Activated CD8-positive, alpha-beta memory T cell treated with anti-CD3 and anti-CD28 coated beads for 1 hour (primary cell): ENCODE results near the gene IL1B.
"Not testable (repeated sequence)": the region's sequence is repeated elsewhere in the genome, so short reads cannot be mapped to it uniquely, and the experiment has no call there.

Experiments used
- DNase-seq, 2 donors: peaks; one replicate each; pipeline ENCODE4 v3.0.0-alpha.2; 2020; ENCODE audit warnings: low read depth in 1 of 2; ENCODE audit errors: extremely low read depth in 1 of 2

IL1B gene

DNA sequence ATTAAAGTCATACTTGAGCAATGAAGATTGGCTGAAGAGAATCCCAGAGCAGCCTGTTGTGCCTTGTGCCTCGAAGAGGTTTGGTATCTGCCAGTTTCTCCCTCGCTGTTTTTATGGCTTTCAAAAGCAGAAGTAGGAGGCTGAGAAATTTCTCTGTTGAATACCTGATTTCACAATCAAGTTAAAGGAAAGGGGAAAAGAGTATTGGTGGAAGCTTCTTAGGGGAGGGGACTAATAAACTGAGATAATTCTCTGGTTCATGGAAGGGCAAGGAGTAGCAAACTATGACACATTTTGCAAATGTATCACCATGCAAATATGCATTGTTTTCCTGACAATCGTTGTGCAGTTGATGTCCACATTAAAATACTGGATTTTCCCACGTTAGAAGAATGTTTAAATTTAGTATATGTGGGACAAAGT is at the start of gene IL1B:
Gene IL1B, minus strand, starts transcription at position 85 of the 423 bp plus-strand sequence. CDS start 550 bp downstream, outside the sequence.
- DNase-seq: no peak

DNA sequence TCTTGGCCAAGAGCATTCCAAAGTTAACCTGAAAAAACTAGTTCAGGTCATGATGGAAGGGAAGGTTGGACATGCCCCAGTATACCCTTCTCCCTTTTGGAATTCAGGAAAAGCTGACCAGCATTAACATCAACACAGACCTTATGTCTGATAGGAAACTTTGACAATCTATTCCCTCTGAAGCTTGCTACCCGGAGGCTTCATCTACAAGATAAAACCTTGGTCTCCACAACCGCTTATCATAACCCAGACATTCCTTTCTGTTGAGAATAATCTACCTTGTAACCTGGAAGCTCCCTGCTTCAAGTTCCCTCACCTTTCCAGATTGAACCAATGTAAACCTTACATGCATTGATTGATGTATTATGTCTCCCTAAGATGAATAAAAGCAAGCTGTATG is 49.7 kb upstream of the IL1B start:
- no peak for DNase-seq

DNA sequence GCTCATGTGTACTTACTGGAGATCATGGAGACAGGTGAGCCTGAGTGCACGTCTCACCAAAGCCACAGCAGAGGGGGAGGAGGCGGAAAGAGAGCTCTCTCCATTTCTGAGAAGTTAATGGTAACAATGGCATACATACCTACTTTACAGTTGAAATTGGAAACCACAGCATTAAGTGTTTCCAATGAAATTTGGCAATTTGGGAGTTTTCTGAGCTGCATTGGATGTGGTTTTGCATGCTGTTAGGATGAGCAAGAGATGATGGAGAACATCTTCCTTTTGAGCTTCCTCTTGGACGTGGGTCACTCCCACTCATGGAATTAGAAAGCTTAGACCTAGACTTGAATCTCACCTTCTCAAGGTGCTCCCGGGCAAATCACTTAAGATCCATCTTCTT is 48.9 kb upstream of the IL1B start:
- no peak for DNase-seq

DNA sequence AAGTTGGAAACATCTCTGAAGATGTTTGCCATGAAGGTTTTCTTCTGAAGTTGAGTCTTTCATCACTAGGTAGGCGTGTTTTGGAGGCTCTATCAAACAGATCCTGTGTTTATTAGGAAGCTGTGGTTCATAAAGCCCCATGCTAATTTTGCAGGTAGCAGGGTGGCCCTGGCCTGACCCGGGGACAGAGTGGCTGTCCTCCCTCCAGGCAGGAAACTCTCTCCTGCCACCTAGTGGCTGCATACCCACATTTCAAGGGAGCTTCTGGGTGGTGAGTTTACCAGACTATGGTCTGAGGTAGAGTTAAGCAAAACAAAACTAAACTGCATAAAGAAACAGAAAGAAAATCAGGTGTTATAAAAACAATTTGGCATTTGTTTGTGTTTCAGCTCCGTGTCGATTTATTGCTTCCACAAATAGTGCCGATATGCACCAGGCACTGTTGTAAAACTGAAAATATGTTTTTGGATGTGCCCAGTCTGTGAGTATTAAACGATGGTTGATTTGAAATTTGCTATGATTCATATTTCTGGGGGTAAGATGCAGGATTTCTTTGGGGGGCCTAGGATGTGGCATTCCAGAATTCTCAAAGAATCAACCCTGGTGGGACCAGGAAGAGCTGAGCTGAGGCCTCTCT is 48.4 kb upstream of the IL1B start:
- DNase-seq: peak; percentile 6 to 38

DNA sequence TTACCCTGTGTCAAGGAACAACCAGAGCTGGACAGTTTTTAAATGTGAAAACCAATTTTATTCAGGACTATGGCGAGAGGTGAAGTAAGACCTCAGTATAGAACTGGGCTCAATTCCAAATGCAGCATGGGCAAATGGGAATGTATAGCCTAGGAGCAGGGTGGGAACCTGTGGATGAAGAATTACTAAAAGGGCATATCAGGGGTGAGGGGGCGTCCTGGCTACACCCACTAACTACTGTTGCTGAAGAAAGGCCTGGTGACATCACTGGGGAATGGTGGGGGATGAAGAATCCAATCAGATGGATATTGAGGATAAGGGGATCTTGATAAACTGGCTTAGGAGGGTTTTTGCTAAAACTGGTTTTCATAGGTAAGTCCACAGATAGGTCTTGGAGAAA is 47.1 kb upstream of the IL1B start:
- no peak for DNase-seq

DNA sequence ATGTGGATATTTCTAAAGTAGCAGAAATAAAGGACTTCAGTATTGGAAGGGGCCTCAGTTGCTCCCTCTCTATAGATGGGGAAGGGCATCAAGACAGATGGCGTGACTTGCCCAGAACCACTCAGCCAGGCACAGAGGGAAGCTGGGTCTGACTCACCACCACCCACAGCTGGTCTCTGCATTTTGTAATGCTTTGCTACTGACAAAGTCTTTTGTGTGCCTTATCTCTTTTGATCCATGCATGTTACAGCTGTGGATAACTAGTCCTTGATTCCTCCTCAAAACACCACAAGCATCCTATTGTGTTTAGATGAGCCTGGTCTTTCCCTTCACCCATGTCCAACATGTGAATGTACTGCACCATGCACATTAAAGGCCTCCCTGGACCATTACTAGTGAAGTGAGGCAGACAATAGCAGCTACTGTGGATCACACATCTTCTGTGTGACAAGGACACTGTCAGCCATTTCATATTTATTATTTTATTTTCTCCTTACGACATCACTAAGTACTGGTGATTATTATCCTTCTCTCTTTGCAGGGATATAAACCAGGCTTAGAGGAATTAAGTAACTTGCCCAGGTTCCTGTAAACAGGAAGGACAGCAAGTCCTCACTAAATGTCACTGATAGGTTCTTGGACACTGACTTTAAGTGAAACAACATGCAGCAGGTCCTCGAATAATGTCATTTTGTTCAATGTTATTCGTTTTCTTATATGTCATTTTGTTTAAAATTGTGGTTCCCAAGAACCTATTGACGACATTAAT is 44.8 kb upstream of the IL1B start:
- DNase-seq: no peak

DNA sequence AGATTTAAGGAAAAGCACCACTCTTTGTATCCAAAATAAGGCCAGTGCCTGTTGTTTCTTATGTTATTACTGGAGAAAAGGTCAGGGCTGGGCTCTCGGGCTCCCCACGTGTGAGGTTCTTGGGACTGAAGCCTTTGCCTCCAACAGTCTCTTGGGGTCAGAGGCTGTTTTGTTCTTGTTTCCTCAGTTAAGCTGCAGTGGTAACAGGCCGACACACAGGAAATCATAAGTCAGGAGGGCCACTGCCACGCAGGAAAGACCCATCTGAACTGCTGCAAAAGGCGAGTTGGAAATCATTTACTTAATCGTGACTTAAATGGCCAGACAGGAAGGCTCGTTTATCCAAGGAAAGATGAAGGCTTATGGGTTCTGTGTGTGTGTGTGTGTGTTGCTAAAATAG is 44.1 kb upstream of the IL1B start:
- DNase-seq: no peak

DNA sequence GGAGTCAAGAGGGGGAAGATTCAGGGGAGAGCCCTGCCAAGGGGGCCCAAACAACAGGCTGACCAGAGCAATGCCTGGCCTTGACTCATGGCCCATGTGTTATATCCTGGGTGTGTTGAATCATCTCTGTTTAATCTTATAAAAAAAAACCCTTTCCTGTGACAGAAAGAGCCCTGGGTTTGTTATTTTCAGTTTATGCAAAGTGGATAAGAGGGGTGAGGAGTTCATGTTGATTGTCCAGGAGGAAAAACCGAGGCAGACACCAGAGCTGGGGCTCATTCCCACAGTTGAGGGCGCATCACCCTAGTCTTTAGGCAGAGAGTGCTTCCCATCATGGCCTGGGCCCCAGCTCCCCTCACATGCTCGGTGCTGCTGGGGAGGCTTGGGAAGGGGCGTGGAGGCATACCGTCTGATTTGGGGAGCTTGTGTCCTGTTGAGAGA is 43.5 kb upstream of the IL1B start:
- no peak for DNase-seq

DNA sequence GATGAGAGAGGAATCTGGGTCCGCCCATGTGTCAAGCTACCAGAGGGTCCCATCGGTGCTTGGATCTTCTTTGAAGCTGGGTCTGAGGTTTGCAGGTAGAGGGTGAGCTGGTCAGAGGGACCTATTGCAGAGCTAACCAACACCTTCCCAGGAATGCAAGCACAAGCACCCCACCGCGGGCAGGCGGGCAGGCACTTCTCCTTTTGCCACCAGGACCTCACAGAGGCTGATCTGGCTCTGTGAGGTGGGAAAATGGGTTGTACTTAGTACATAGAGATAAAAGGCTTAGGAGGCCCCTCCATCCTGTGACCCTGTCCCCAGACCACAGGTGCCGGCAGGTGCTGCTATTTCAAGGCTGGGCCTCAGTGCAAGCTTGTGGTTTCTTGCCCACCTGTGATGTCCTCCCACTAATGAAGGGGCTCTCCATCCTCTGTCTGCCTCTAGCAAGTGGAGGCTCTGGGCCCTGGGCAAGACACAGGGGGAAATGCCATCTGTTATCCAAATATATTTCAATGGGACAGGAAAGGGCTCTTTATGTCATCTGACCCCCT is 43.0 kb upstream of the IL1B start:
- no peak for DNase-seq

DNA sequence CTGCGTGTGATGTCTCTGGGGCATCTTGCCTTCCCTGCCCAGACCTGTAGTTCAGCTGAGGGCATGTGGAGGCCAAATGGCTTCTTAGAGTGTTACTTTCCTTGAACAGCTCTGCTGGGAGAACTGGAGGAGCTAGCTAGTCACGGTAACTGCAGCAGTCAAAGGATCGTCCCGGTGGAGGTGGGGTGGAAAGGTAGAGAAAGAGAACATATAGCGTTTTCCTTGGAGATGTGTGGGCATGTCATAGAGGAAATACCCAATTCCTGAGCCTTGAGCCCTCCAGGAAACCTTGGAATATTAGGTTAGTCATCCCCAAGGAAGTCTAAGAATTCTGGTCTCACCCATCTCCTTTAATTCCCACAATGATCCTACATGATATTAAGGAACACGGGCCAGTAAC is 40.8 kb upstream of the IL1B start:
- DNase-seq: no peak

DNA sequence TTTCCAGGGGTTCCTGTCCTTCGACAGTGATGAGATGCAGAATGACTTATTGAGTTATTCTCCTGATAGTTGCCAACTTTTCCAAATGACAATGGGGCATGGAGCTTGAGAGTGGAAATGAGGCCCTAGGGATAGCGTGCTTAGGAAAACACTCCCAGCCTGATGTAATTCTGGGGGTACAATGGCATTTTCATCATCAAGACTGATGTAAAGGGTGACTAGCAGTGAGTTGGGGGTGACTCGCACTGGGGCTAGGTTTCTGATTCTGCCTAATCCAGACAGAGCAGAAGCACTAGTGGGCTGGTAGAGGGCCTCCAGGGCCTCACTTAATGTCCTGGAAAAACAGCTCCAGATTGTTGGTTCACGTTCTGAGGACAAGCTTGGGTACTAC is 40.4 kb upstream of the IL1B start:
- no peak for DNase-seq

DNA sequence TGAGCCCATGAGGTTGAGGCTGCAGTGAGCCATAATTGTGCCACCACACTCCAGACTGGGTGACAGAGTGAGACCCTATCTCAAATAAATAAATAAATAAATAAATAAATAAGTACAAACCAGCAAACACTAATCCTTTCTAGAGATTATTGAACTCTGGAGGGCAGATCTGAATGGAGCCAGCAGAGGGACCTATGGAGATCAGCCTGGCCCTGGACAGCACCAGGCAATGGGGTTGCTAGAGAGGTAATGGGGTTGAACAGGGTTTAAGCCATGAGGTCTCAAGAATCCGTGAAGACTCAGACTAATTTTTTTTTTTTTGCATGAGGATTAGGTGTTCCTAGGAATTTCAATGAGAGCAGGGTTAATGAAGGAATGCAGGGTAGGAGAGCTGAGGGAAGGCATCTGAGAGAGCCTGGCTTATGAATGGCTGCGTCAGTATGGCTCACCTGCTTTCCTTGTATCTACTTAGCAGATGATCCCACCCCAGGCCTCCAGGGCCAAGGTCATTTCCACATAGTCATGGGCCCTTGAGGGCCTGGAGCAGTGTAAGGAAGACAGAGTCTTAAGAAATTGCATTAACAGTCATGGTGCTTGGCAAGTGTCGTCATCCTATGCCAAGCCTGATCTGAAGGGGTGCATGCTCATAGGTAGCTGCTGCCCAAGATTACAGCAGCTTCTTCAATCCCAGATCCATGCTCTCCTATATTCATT is 39.8 kb upstream of the IL1B start:
- no peak for DNase-seq

DNA sequence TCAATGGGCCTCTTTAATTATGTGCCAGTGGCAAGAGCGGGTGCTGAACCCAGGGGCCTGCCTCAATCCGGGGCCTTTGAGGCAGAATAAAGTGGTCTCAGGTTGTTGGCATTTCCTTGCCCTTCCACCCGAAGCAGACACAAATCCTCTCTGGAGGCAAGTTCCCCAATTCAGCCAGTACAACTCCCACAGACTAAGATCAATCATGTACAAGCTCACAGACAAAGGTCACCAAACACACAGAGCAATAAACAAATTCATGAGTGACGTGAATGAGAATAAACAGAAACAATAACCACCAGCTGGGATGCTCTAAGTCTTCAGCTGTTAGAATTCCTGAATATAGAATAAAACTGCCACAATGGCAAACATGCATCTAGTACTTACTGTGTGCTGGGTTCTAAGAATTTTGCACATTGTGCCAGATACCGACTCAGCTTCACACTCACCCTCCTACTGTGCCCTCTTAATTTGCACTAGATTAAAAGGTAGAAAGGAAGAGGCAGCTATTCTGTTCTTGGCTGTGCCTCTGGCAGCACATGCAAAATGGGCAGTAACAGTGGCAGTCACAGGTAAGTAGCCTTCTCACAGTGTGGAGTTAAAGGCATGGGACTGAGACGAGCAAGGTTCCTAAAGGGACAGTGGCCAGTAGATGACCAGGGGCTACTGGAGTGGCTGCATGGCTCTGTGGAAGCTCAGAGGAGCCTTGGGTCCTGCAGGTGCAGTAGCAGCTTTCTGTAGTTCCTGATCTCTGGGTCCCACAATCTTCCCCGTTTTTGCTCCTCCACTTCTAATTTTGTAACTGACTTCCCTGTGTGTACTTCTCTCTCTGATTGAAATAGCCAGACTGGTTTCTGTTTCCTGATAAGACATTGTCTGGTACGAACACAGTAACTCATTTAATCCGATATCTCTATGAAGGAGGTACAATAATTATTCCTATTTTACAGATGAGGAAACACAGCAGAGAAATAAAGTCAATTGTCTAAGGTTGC is 34.6 kb upstream of the IL1B start:
- DNase-seq: no peak

DNA sequence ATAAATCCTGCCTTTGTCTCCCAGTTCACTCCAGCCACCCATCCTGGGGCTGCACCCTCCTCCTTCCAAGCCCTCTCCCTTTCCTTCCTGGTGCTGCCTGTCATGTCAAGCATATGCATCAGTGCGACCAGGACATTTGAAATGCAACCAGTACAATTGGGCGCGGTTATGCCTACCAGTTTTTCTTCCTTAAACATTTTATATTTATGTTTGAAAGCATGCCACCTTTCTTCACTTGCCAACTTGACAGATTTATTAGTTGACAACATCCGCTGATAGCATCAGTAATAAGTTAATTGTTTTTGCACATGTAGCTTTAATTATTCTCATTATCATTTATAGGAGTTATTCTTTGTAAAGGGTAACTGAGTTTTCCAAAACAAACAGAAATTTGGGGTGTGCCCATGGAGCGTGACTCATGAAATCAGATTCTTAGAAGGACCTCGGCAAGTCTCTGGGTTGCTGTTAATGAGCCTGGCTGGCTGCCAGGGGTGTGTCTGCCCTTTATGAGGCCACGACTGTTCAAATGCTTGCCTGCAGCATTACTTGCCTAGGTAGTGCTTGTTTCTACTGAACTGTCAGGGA is 32.8 kb upstream of the IL1B start:
- DNase-seq: no peak

DNA sequence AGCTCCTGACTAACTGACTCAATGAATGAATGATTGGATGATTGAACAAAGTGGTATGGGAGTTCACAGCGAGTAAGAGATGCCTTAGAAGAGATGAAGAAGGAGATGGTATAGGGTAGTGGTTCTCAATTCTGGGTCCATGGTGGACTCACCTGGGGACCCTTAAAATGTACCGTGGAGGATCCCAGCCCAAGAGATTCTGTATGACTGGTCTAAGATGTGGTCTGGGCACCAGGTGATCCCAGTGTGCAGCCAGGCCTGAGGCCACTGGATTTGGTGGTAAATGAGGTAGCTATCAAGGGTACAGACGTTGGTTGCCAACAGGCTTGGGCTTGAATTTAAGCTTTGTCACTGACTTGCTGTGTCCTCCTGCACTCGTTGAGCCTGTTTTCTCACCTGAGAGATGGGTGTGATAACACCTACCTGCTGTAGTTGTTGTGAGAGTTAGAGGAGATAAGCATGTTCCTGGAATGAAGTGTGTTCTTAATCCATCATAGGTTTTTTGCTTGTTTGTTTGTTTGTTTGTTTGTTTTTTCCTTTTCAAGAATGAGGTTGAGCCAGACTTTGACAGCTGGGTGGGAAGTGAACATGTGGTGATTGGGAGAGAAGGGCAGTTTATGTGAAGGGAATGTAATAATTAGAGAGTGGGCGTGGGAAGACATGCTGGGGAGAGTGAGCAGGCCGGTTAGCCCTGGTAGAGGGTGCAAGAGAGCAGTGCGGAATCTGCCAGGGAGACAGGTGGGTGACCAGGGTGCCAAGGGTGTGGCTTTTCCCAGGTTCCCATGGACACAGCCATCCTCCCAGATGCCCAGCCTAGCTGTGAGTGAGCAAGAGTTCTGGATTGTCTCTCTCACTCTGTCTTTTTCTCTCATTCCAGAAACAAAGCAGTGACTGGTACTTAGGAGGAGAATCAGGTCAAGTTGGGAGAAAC is 31.4 kb upstream of the IL1B start:
- DNase-seq: no peak

DNA sequence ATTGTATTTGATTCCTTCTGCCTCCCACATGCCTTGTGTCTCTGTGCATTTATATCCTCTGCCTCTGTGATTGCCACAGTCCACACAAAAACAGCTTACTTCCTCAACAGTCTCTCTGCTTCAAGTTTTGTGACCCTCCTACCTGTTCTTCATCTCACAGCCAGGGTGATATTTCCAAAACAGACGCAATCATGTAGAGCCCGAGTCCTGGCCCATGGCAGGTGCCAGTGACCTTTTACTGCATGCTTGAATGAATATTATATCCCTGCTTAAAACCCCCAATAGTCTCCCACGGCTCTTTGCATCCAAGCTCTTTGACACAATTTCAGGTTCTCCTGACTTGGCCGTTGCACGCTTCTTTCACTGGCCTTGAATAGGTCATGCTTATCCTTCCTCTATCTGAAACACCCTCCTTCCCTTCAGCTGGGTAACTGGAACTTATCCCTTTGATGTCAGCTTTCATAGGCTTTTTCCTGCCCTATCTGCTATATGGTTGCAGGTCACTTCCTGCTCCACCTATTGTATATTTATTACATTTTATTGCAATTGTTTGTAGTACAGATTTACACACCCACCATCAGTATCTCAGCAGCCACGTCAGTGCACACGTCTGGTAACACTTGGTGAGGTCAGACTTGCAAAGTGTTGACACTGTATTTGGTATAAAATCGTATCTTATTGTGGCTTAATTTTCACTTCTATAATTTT is 29.7 kb upstream of the IL1B start:
- DNase-seq: no peak

DNA sequence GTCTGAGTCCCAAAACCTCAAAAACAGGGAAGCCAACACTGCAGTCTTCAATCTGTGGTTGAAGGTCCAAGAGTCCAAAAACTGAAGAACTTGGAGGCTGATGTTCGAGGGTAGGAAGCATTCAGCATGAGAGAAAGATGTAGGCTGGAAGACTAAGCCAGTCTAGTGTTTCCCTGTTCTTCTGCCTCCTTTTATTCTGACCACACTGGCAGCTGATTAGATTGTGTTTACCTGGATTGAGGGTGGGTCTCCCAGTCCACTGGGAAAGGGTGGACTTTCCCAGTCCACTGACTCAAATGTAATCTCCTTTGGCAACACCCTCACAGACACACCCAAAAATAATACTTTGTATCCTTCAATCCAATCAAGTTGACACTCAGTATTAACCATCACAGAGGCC is 27.5 kb upstream of the IL1B start:
- no peak for DNase-seq

DNA sequence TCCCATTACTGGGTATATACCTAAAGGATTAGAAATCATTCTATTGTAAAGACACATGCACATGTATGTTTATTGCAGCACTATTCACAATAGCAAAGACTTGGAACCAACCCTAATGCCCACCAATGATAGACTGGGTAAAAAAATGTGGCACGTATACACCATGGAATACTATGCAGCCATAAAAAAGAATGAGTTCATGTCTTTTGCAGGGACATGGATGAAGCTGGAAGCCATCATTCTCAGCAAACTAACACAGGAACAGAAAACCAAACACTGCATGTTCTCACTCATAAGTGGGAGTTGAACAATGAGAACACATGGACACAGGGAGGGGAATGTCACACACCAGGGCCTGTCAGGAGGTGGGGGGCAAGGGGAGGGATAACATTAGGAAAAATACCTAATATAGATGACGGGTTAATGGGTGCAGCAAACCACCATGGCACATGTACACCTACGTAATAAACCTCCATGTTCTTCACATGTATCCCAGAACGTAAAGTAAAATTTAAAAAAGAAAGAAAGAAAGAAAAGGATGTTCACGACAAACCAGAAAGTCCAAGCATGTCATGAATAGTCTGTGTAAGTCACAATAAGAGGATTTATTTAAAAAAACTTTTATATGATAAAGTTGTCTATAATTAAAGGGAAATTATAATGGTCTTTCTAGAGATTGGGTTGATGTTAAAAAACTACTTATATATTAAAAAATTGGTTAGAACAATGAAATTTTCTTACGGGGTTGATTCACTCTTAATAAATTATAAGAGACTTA is 23.0 kb upstream of the IL1B start:
- not testable (repeated sequence) for DNase-seq
